ENCODE results near the gene GALNT10.
A peak's percentile ranks its signal among the peaks of the same experiment; 100 is the strongest.

GALNT10 gene

GRCh38 chr5:154410786-154411185 lies 220.3 kb downstream of the GALNT10 start:
- no peak for DNase-seq

DNA sequence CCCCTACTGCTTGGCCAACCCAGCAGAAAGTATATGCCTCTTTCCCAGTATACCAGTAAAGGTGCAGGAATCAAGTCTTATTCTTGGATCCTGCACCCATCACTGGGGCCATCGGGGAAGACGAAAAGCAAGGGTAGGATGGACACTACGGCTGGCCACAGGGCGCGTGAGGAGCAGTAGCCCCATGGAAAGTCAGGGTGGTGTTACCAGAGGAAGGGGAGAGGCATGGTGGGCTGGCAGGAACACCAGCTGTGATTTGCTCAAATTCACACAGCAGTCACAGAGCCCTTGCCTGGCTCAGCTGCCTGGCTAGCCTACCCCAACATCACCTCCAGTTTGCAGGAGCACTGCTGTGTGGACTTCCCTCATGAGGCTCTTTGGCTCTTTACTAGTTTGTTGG lies 220.8 kb downstream of the GALNT10 start:
- DNase-seq: no peak

GRCh38 chr5:154412316-154412715 lies 221.8 kb downstream of the GALNT10 start:
- no peak for DNase-seq

DNA sequence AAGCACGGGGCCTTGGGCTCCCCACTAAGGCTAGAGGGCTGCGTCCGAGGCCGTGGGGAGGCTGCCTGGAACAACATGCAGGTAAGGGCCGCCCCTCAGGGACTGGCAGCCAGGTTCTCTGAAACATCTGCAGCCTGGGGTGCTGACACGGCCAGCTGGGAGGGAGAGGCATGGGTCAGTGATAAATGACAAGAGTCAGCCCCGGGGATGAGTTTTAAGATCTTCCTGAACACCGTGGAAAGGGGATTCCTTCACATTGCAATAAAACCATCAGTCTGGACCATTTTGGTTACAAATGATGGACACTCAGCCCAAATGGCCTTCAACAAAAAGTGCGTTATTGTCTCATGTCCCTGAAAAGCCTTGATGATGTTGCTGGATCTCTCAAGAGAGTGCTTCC lies 222.4 kb downstream of the GALNT10 start:
- no peak for DNase-seq

GRCh38 chr5:154415114-154415513 lies 224.6 kb downstream of the GALNT10 start:
- DNase-seq: no peak

DNA sequence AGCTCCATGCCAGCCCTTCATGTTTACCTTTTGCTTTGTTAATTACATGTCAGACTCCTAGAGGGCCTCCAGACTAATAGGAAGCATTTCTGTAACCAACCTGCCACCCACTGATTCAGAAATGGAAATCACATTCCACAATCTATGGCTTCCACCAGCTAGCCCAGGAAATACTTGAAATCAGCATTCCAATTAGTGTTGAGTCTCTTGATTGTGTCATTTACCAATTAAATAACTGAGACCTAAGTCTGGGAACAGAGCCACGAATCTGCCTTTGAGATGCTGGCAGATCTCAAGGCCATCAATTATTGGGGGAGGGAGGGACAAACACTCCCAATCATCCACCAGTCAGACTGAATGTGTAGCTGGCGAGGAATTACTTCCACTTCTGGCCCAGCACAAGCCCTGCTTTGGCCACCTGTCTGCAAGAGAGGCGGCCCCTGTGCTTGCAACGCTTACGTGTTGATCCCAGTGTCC lies 227.8 kb downstream of the GALNT10 start:
- DNase-seq: no peak

DNA sequence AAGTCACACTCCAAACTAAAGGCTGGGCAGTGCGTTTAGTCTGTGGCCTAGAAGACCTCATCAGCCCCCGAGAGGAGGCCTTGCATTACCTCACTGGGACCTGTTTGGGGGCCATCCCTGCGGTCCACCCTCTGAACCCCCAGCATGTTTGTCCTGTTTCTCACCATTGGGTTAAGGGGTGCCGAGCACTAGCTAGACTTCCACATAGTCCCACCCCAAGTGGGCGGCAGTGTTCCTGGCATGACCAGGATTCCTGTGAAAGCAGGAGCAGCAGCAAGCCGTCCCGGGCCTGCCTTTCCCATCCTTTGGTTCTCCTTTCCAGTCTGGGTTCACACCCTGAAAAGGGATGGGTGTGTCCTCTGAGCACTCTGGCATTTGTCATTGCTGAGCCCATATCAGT lies 228.7 kb downstream of the GALNT10 start:
- DNase-seq: no peak

DNA sequence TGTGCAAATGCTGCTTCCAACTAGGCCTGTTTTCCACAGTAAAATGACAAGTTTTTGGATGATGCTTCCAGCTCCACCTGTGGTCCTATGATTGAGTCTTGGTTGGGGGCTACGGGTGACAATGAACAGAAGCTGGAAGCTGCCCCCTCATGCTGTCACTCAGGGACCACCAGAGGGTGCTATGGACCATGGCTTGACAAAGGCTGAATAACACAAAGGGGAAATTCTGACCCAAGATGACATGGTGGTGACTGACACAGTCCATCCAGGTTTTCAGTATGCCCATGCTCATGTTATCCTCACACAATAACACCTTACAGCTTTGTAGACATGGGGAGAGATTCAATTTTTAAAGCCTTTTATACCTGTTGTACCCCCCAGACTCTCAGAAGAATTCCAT lies 231.3 kb downstream of the GALNT10 start:
- no peak for DNase-seq

GRCh38 chr5:154422298-154422697 lies 231.8 kb downstream of the GALNT10 start:
- no peak for DNase-seq

DNA sequence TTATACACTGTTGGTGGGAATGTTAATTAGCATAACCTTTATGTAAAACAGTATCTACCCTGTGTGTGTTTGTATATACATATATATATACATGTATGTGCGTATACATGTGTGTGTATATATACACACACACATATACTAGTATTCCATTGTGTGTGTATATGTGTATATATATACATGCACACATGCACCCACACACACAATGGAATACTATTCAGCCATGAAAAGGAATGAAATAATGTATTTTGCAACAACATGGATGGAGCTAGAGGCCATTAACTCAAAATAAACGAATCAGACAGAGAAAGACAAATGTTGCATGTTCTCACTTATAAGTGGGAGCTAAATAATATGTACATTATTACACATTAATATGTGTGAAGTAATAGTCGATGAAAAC lies 237.7 kb downstream of the GALNT10 start:
- DNase-seq: no peak

DNA sequence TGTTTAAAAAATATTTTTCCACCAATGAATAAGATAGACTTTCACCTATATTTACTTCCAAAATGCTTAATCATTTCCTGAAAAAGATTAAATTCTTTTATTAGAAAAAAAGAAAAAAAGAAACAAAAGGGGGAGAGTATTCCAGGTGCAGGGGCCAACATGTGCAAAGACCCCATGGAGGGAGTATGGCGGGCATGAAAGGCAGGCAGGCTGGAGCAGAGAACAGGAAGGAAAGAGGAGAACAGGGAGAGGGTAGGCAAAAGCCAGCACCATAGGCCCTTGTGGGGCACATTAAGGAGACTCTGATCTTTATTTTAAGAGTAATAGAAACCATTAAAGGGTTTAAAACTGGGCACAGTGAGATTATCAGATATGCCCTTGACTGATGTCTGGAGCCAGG lies 238.8 kb downstream of the GALNT10 start:
- no peak for DNase-seq

DNA sequence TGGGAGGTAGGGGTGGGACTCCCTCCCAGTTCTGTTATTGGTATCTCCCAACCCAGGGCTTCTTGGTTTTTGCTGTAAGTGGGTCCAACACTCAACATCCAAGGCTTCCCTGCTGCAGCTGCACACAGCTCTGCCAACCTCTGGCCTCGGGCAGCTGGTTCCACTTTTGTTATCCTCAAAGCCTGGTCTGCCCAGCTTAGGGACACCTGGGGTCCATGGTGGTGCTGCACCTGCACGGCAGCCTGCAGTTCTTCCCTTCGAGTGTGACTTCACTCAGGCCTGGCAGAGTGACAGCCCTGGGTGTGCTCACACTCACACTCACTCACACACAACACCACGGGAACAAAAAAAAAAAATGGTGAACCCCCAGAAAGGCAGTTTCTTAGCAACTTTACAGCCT lies 239.9 kb downstream of the GALNT10 start:
- no peak for DNase-seq

DNA sequence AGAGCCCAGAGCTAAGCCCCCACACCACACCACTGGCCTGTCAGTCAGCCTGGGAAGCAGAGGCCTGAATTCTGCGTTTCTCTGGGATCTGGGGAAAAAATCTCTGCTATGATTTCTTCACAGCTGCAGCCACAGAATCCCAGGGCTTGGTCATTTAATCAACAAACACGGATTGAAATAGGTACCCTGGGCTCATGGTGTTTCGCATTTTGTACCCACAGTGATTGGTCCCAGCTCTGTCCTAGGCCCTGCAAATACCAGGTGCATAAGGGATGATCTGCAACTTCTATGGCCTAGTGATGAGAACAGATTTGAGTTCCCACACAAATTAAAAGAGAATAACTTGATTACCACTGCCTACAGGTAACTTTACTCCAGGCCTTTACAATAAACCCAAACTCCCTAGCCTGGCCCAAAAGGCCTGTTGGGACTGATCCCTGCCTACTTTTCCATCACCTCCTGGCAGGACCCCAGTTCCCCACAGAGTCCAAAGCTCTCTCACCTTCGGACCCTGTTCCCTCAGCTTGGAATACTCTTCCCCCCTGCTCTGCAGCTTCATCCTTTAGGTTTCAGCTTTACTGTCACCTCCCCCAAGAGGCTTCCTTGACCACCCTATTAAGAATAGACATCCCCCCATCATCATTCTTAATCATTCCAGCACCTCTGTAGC lies 240.6 kb downstream of the GALNT10 start:
- no peak for DNase-seq

- DNase-seq: no peak
These were observed 244.7 kb downstream of the GALNT10 start for GRCh38 chr5:154435226-154435625.

- DNase-seq: no peak
These were observed 246.9 kb downstream of the GALNT10 start for GRCh38 chr5:154437281-154437965.

GRCh38 chr5:154440540-154440939 lies 250.0 kb downstream of the GALNT10 start:
- no peak for DNase-seq

DNA sequence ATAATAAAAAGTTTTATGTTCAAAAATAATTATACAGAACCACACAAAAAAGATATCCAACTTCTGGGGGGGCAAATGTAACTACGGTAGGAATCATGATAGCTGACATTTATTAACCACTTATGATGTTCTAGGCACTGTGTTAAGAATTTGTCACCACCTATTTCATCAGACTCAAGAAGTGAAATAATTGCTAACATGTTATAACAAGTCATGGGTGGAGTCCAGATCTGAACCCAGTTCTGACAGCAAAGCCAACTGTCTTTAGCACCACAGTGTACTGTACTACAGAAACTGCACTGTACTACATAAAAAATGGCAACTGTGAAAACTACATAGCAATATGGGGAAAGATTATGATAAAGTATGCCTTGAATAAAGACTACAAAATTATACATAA lies 252.3 kb downstream of the GALNT10 start:
- no peak for DNase-seq

- DNase-seq: no peak
These were observed 254.3 kb downstream of the GALNT10 start for GRCh38 chr5:154444556-154445421.

DNA sequence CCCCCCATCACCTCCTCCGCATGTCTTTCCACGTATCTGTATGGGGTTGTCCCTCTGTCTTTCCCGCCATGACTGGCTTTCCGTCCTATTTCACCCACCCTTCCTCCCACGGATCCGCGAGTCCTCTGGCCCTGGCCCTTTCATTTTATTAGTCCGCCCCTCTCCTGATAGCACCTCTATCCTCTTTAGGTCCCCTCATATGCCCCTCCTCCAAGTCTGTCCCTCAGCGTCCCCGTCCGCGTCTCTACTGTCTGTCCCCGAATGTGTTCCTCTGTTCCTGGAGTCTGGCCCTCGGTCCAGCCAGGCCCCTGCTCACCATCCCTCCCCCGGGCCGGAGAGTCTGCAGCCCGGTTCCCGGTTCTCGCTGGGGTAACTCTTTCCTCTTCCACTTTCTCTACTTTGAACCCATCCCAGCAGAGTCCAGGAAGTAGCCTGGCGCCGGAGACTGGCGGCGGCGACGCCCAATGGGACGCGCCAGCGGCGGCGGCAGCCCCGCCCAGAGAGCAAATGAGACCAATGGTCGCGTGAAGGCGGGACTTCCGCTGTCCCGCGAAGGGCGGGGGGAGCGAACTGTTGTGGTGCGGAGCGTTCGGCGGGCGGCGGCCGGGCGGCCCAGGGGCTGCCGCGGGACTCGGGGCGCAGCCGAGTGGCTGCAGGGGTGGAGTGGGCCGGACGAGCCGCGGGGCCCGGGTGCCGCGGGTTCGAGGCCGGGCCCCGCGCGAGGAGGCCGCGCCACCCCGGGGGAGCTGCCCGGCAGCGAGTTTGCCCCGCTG lies 255.1 kb downstream of the GALNT10 start, which contains the start of gene SAP30L:
TSS of gene SAP30L (plus strand) at position 576 of the 773 bp plus-strand sequence. CDS start 608 bp downstream, outside the sequence.
- DNase-seq: peak; percentile 89

DNA sequence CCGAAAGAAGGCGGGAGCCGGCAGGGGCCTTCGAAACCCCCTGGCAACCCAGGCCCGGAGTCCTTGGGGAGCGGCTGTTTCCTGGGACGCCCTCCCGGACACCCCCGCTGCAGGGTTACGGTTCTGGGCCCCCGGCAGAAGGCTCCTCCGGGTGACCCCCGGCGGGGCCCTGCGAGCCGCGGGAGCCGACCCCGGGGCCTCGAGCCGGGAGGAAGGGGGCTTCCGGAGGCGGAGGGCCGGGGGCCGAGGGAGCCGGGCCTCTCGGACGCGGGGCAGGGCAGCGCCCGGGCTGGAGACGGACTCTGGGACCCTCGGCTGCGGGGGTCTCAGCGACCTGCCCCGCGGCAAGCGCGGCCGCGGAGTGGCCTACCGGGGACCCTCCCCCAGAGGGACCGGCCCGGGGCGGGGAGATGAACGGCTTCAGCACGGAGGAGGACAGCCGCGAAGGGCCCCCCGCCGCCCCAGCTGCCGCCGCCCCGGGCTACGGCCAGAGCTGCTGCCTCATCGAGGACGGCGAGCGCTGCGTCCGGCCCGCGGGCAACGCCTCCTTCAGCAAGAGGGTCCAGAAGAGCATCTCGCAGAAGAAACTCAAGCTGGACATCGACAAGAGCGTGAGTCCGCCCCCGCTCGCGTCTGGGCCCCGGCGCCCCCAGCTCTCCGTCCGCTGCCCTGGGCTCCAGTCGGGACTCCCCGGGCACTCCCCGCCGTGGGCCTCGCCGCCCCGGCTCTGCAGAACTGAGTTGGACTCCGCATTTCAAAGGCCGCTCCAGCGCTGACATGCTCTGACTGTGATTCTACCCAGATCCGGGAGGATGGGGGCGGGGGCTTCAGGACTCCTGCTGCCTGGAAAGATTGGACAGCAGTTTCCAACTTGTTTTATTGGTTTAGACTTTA lies 255.9 kb downstream of the GALNT10 start:
- DNase-seq: peak; percentile 23

DNA sequence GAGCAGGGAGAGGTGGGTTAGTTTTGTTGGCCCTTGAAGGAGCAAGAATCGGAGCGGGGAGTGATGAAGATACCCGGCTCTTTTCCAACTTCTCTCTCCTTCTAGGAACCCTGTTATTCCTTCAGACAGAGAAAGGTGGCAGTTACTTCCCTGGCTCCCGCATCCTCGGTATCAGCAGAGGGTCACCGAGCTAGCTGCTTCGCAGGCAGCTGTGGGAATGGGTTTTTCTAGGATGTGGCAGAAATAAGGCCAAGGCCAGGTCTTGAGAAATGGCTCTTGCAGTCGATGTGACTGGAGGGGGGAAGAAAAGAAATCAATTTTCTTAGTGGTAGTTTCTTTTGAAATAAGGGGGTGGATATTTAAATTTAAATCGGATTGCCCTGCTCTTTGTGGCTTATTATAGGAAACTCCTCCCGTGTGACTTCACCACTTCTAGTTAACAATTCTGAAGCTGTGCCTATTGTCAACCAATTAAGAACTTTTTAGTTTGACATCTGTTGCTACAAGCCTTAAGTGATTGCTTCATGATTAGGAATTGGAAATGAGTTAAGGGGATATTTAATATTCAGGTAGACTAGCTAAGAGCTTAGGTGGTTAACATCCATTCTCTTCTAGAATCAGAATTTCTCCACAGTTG lies 256.7 kb downstream of the GALNT10 start:
- DNase-seq: no peak

All from NCI-H226 (cell line).